Keratinocyte (primary cell): ENCODE measurements around the gene UBL7.

ENCODE experiments used
- CTCF ChIP-seq, 3 experiments: IDR thresholded peaks in 1 of 3; conservative IDR thresholded peaks in 1 of 3; optimal IDR thresholded peaks in 1 of 3; 2 replicates in 2 of 3; 3 replicates in 1 of 3; pipeline versions ENCODE3 to v1.5.1; 2011; ENCODE audit warnings: low read length in 3 of 3, mild to moderate bottlenecking in 3 of 3, moderate library complexity in 2 of 3, control low read depth in 1 of 3, inconsistent platforms in 1 of 3; ENCODE audit not compliant: insufficient read depth in 2 of 3; ENCODE audit errors: extremely low read depth in 1 of 3
- EZH2 ChIP-seq: IDR thresholded peaks from one replicate; pipeline ENCODE4 v1.6.1; 2012; ENCODE audit warnings: inconsistent platforms, mild to moderate bottlenecking, low read length, moderate library complexity

GRCh38 chr15:74409225-74409624, 51.7 kb downstream of the UBL7 start:
- TF ChIP-seq CTCF (optimal IDR thresholded peaks at IDR 0.05 in 1 of 3, IDR thresholded peaks at IDR 0.05 in 1 of 3, conservative IDR thresholded peaks at IDR 0.05 in 1 of 3; ENCODE audit: extremely low read depth in 1 of 3, insufficient read depth in 2 of 3, low read length in 3 of 3) (no peak), EZH2 (no peak)
